Hepatocyte (in vitro differentiated cells): ENCODE measurements around the gene NKRF. TPM values are rescaled to one million over a fixed set of nuclear protein-coding genes. Genes with fewer than 3 reads are reported as not detected.

Experiments used
- DNase-seq: peaks from one replicate; pipeline ENCODE4 v3.0.0-alpha.2; 2016; ENCODE audit warnings: low spot score
- H2AFZ ChIP-seq: fragments of 200-600 bp; sonication (generic); 2 replicates; pipeline ENCODE4 v1.6.0; 2016; ENCODE audit warnings: antibody characterized with exemption, mild to moderate bottlenecking
- H3K27ac ChIP-seq: fragments of 200-600 bp; sonication (generic); 2 replicates; pipeline ENCODE4 v1.5.1; 2016; ENCODE audit warnings: mild to moderate bottlenecking
- H3K27me3 ChIP-seq: fragments of 200-600 bp; sonication (generic); 2 replicates; pipeline ENCODE4 v1.6.1; 2016
- H3K36me3 ChIP-seq: fragments of 200-600 bp; sonication (generic); replicated peaks from 2 replicates; pipeline ENCODE4 v1.5.1; 2016; ENCODE audit warnings: low read depth; ENCODE audit not compliant: insufficient read depth
- H3K4me1 ChIP-seq: fragments of 200-600 bp; sonication (generic); 2 replicates; pipeline ENCODE4 v1.5.1; 2016; ENCODE audit warnings: mild to moderate bottlenecking, moderate library complexity; ENCODE audit not compliant: insufficient read depth
- H3K4me2 ChIP-seq: fragments of 200-600 bp; sonication (generic); 2 replicates; pipeline ENCODE4 v1.6.0; 2016
- H3K4me3 ChIP-seq: fragments of 200-600 bp; sonication (generic); 2 replicates; pipeline ENCODE4 v1.5.1; 2016; ENCODE audit warnings: mild to moderate bottlenecking
- H3K79me2 ChIP-seq: fragments of 200-600 bp; sonication (generic); 2 replicates; pipeline ENCODE4 v1.6.0; 2017; ENCODE audit warnings: mild to moderate bottlenecking
- H3K9me2 ChIP-seq: fragments of 200-600 bp; sonication (generic); replicated peaks from 2 replicates; pipeline ENCODE4 v1.6.0; 2017; ENCODE audit warnings: mild to moderate bottlenecking; ENCODE audit not compliant: insufficient read depth
- H3K9me3 ChIP-seq: fragments of 200-600 bp; sonication (generic); 2 replicates; pipeline ENCODE4 v1.5.1; 2016; ENCODE audit warnings: low read depth, mild to moderate bottlenecking
- H4K20me1 ChIP-seq: fragments of 200-600 bp; sonication (generic); 2 replicates; pipeline ENCODE4 v1.6.0; 2016; ENCODE audit warnings: mild to moderate bottlenecking; ENCODE audit not compliant: insufficient read depth, poor library complexity, severe bottlenecking
- CTCF ChIP-seq: fragments of 200-600 bp; sonication (generic); IDR thresholded peaks from 2 replicates; pipeline ENCODE4 v1.5.1; 2016; ENCODE audit warnings: antibody characterized with exemption, mild to moderate bottlenecking; ENCODE audit not compliant: poor library complexity
- EZH2 ChIP-seq: fragments of 200-600 bp; sonication (generic); IDR thresholded peaks from 2 replicates; pipeline ENCODE4 v1.6.1; 2016; ENCODE audit warnings: antibody characterized with exemption, mild to moderate bottlenecking, borderline replicate concordance
- EZH2phosphoT487 ChIP-seq: fragments of 200-600 bp; sonication (generic); IDR thresholded peaks from one replicate; pipeline ENCODE4 v1.6.1; 2018; ENCODE audit warnings: antibody characterized with exemption, mild to moderate bottlenecking, low read depth, moderate library complexity; ENCODE audit not compliant: unreplicated experiment, severe bottlenecking
- WGBS: methylation state at CpG from one replicate; pipeline ENCODE4 v1.1.6; 2016; ENCODE audit warnings: low lambda C conversion rate; ENCODE audit errors: missing lambda C conversion rate; 5-methylcytosine and 5-hydroxymethylcytosine counted together
- polyA plus RNA-seq: library from polyadenylated mRNA; unstranded; fragments of >200 nt; fragmentation: Nextera tagmentation; extraction: Ambion mirVana; gene quantifications from 2 replicates; pipeline ENCODE4 v1.2.1, GENCODE V29; 2016
- total RNA-seq: library from RNA; depleted of rRNA; stranded (reverse); fragments of >200 nt; gene quantifications from 2 replicates; pipeline ENCODE4 v1.2.3, GENCODE V29; 2014

The NKRF gene
- total and polyA plus RNA-seq, 2 experiments from 2014 or later = 3.0 to 9.0 TPM

GRCh38 chrX:119618439-119618838 is 12.2 kb upstream of the NKRF start:
- no peaks in the 10 kb centered on the region for H4K20me1 ChIP-seq
- H3K79me2 ChIP-seq = no peaks in the 10 kb centered on the region
- H3K36me3 ChIP-seq = no peaks in the 10 kb centered on the region
- no peaks in the 10 kb centered on the region for H3K27me3 ChIP-seq
- H3K9me2 ChIP-seq = no peaks in the 10 kb centered on the region
- 81% methylated on average over 5 of the region's 5 CpGs for WGBS
- no peaks in the 10 kb centered on the region for H3K4me1 ChIP-seq
- H3K4me3 ChIP-seq = no peak overlapping the region
- TF ChIP-seq EZH2 = no peak
- no peak for TF ChIP-seq CTCF
- no peak for TF ChIP-seq EZH2phosphoT487
- H3K27ac ChIP-seq = no peak overlapping the region
- no peak overlapping the region for H2AFZ ChIP-seq
- no peak for DNase-seq
- no peak overlapping the region for H3K4me2 ChIP-seq
- no peaks in the 10 kb centered on the region for H3K9me3 ChIP-seq

GRCh38 chrX:119617517-119618164 is 11.4 kb upstream of the NKRF start:
- no peaks in the 10 kb centered on the region for H3K9me3 ChIP-seq
- DNase-seq = no peak
- no peak overlapping the region for H2AFZ ChIP-seq
- no peaks in the 10 kb centered on the region for H4K20me1 ChIP-seq
- H3K27me3 ChIP-seq = no peaks in the 10 kb centered on the region
- H3K4me1 ChIP-seq = no peaks in the 10 kb centered on the region
- H3K79me2 ChIP-seq = no peaks in the 10 kb centered on the region
- no peak overlapping the region for H3K4me3 ChIP-seq
- no peak overlapping the region for H3K27ac ChIP-seq
- no peaks in the 10 kb centered on the region for H3K36me3 ChIP-seq
- 65% methylated on average over 15 of the region's 15 CpGs for WGBS
- H3K4me2 ChIP-seq = no peak overlapping the region
- TF ChIP-seq EZH2 (no peak), EZH2phosphoT487 (no peak), CTCF (no peak)
- no peaks in the 10 kb centered on the region for H3K9me2 ChIP-seq

GRCh38 chrX:119614776-119615175 is 8.6 kb upstream of the NKRF start:
- Histone ChIP-seq H3K9me2 (no peaks in the 10 kb centered on the region), H3K4me1 (no peaks in the 10 kb centered on the region), H3K27ac (no peak overlapping the region), H3K4me2 (no peak overlapping the region), H3K79me2 (no peaks in the 10 kb centered on the region), H2AFZ (no peak overlapping the region), H4K20me1 (no peaks in the 10 kb centered on the region), H3K36me3 (no peaks in the 10 kb centered on the region), H3K4me3 (no peak overlapping the region), H3K9me3 (no peaks in the 10 kb centered on the region), H3K27me3 (no peaks in the 10 kb centered on the region)
- DNase-seq = no peak
- WGBS = 79% methylated on average over 13 of the region's 13 CpGs
- no peak for TF ChIP-seq EZH2
- TF ChIP-seq EZH2phosphoT487 = no peak
- no peak for TF ChIP-seq CTCF

- Histone ChIP-seq H3K9me2 (no peaks in the 10 kb centered on the region), H3K36me3 (no peaks in the 10 kb centered on the region), H3K4me3 (no peak overlapping the region), H3K27ac (peak overlapping the region; percentile 91), H3K27me3 (no peaks in the 10 kb centered on the region), H3K4me2 (peak overlapping the region; percentile 74), H3K79me2 (peaks cover 27% of the 10 kb centered on the region), H4K20me1 (peaks cover 4% of the 10 kb centered on the region), H2AFZ (peak overlapping the region; percentile 78), H3K9me3 (no peaks in the 10 kb centered on the region), H3K4me1 (no peaks in the 10 kb centered on the region)
- DNase-seq = no peak
- no peak for TF ChIP-seq CTCF
- TF ChIP-seq EZH2phosphoT487 = no peak
- no peak for TF ChIP-seq EZH2
- WGBS = 80% methylated on average over 7 of the region's 7 CpGs
These were observed 780 bp upstream of the NKRF start for GRCh38 chrX:119607018-119607389.
